GM19395 (cell line): ENCODE data around the gene ARHGAP24.
"Not testable (repeated sequence)": the region's sequence is repeated elsewhere in the genome, so short reads cannot be mapped to it uniquely, and the experiment has no call there.

Source experiments
- ATAC-seq: cut with Tn5 transposase; IDR thresholded peaks from one replicate; pipeline ENCODE4 v1.9.1; 2021; ENCODE audit warnings: mild to moderate bottlenecking, moderate library complexity; ENCODE audit not compliant: unreplicated experiment

ARHGAP24 gene

GRCh38 chr4:85642356-85643100 is 167.6 kb downstream of the ARHGAP24 start:
- ATAC-seq: peak; percentile 74

- ATAC-seq: no peak
Observed at GRCh38 chr4:85644061-85644460, 169.1 kb downstream of the ARHGAP24 start.

GRCh38 chr4:85650908-85651307 is 176.0 kb downstream of the ARHGAP24 start:
- no peak for ATAC-seq

- no peak for ATAC-seq
Observed at GRCh38 chr4:85656759-85657505, 182.0 kb downstream of the ARHGAP24 start.

GRCh38 chr4:85658766-85659439 is 184.0 kb downstream of the ARHGAP24 start:
- ATAC-seq: no peak

- ATAC-seq: no peak
Observed at GRCh38 chr4:85659610-85660218, 184.8 kb downstream of the ARHGAP24 start.

GRCh38 chr4:85666625-85667024 is 191.7 kb downstream of the ARHGAP24 start:
- ATAC-seq: not testable (repeated sequence)

- ATAC-seq: no peak
Observed at GRCh38 chr4:85669204-85669603, 194.3 kb downstream of the ARHGAP24 start.

DNA sequence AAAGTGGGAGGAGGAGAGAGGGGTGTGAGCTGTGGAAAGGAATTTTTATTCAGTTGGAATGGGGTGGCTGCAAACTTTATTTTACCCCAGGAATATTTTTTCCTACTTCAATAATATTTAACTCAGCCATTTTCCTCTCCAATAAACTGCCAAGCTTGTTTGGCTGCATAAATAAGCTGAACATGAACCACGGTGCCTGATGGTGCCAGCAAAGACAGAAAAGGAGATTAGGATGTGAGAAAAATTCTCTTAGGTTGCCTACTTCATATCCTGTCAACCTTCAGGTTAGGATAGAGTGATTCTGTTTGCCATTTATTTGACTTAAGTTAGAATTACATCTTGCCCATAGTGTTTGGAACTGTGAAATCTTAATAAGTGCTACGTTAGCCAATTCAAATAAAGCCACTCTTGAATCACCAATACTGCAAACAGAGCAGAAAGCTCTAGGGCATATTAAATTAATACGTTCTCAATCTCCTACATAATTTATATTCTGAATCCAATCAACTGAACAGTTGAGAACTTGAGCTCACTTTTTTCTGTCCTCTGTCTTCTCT is 195.1 kb downstream of the ARHGAP24 start:
- no peak for ATAC-seq

GRCh38 chr4:85671120-85671519 is 196.2 kb downstream of the ARHGAP24 start:
- ATAC-seq: no peak

- ATAC-seq: no peak
Observed at GRCh38 chr4:85672116-85672515, 197.2 kb downstream of the ARHGAP24 start.

- ATAC-seq: peak; percentile 24
Observed at GRCh38 chr4:85672959-85673358, 198.0 kb downstream of the ARHGAP24 start.

DNA sequence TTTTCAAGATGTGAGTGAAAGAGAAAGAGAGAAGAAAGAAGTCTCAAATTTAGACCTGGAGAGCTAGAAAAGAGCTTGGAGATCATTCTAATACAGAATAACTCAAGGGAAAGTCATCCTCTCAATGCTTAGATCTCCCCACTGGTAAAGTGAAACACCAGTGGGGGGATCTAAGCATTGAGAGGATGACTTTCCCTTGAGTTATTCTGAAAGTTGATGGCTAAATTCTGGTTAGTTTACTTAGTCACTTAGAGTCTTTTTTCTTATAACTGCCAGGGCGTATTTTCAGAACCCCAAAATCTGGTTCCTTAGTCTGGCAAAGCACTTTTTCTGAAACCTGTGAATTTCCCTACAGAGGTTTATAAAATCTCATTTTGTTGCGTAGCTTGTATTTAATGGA is 198.6 kb downstream of the ARHGAP24 start:
- ATAC-seq: peak; percentile 49

DNA sequence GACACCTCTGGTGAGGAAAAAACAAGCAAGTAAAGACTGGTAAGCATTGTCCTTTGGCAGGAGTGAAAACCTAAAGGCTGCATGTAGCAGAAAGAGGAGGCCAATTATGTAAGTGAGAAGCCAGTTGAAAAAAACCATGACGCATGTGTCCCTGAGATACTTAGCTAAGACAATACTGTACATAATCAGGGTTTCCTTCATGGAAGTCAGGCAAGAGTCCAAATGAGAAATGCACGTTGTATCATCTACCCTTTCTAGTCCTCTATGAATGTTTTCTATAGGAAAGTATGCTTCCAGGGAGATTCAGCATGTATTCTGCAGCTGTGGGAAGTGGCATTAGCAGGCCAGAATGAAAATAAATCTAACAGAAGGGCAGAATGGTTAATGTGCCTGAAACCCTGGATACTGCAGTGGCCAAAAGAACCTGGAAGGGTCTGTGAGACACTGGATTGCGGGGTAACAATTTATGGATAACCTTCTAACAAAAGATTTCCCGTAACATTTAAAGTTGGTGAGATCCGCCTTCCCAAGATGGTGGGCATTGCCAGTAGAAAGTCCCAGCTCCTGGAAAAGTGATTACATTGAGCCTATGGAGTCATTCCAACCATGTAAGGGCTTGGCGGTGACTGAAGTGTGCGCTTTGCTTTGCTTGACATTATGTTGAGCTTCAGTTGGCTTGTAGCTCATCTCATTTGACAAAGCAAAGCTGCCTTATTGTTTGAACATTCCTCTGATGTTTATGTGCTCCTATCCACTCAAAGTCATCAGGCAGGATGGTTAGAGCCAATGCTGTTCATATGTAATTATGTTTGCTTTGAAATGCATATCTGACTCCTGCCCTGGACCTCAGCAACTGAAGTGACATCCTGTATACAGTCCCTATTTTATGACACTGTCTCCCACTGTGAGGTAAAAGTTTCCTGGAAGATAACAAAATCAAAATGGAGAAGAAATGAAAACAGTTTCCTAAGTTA is 200.4 kb downstream of the ARHGAP24 start:
- no peak for ATAC-seq

GRCh38 chr4:85676050-85676425 is 201.1 kb downstream of the ARHGAP24 start:
- ATAC-seq: no peak

- ATAC-seq: no peak
Observed at GRCh38 chr4:85676850-85677590, 202.1 kb downstream of the ARHGAP24 start.

DNA sequence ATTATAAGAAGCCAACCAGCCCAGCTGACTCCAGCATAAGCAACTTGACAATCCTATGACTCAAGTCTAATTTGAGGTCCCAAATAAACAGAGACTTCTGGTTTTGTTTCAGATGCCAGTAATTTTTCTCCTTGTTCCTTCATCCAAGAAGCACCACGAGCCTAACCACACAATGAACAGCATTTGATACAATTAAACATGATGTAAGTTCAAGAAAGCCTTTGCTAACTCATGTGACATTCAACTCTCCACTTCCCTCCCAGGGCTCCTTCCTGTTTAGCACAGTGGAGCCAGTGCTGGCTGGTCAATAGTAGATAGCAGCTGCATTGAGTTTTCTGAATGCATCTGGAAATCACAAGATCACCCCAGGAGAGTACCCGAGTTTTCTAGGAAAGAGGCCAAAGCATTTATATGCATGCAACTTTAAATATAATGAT is 206.3 kb downstream of the ARHGAP24 start:
- peak; percentile 57 for ATAC-seq

GRCh38 chr4:85681921-85682320 is 207.0 kb downstream of the ARHGAP24 start:
- no peak for ATAC-seq

DNA sequence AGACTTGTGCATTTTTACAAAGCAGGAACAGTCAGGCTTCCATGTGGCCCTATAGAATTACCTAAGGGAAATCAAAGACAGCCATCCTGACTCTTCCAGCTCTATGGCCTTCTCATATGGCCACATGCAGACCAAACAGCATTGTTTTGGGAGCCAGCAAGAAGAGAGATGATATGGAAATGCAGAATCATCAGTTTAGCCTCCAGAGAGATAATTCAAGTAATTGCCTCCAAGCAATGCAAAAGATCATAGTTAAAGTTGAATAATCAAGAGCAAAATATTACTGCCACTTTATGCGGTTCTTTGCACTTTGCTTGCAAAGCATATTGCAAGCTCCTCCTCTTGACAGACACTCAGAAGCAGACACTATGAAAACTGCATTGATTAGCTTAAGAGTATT is 207.4 kb downstream of the ARHGAP24 start:
- ATAC-seq: no peak
